RWPE1 (cell line): ENCODE measurements around the gene MSI1.

ENCODE experiments used
- CTCF ChIA-PET: fragments of 350-600 bp; sonication (Branson Sonifier 250); formaldehyde crosslinking; extraction: SDS; loops from one replicate; lab custom pipeline; 2021; lab: Yijun Ruan, JAX
- POLR2A ChIA-PET: fragments of 400-600 bp; formaldehyde crosslinking; extraction: SDS; loops from one replicate; lab custom pipeline; 2020; ENCODE audit warnings: antibody characterized with exemption; ENCODE audit not compliant: low non-redundant PET; lab: Yijun Ruan, JAX
- DNase-seq: peaks from one replicate; pipeline ENCODE4 v3.0.0; 2012; ENCODE audit warnings: low spot score
- H3K27ac ChIP-seq: fragments of 450-650 bp; 2 replicates; pipeline ENCODE4 v1.5.1; 2017
- CTCF ChIP-seq: fragments of 450-650 bp; conservative IDR thresholded peaks from 2 replicates; pipeline ENCODE4 v1.5.1; 2017; ENCODE audit warnings: low read depth, mild to moderate bottlenecking

MSI1 gene

GRCh38 chr12:120373683-120374082, 4.7 kb upstream of the MSI1 start:
- DNase-seq = no peak
- no peak overlapping the region for H3K27ac ChIP-seq
- TF ChIP-seq CTCF = no peak
- ChIA-PET POLR2A (no interaction called here), CTCF (interaction anchor here (0.7 kb wide), 1 partner anchor 25 kb away, joined by 3 read pairs; no protein-coding TSS in a partner anchor)

- DNase-seq = no peak
- TF ChIP-seq CTCF = no peak
- H3K27ac ChIP-seq = no peak overlapping the region
- POLR2A ChIA-PET = no interaction called here
- CTCF ChIA-PET = interaction anchor here (0.6 kb wide), 2 partner anchors 40 to 134 kb away, joined by 3 to 5 read pairs; no protein-coding TSS in a partner anchor
Measured at GRCh38 chr12:120370343-120371243, 1.6 kb upstream of the MSI1 start.

GRCh38 chr12:120369603-120370342, 809 bp upstream of the MSI1 start:
- POLR2A ChIA-PET = no interaction called here
- CTCF ChIA-PET = interaction anchor here (0.6 kb wide), 1 partner anchor 133 kb away, joined by 5 read pairs; no protein-coding TSS in a partner anchor
- no peak for TF ChIP-seq CTCF
- DNase-seq = no peak
- H3K27ac ChIP-seq = no peak overlapping the region

- CTCF ChIA-PET = interaction anchor here (0.7 to 1.6 kb wide), 3 partner anchors 11 to 139 kb away, joined by 4 to 6 read pairs (median 5); no protein-coding TSS in a partner anchor
- DNase-seq = no peak
- no peak for TF ChIP-seq CTCF
- POLR2A ChIA-PET = no interaction called here
- no peak overlapping the region for H3K27ac ChIP-seq
Measured at GRCh38 chr12:120367924-120368788, 808 bp downstream of the MSI1 start.

GRCh38 chr12:120367233-120367923, 1.6 kb downstream of the MSI1 start:
- no peak for TF ChIP-seq CTCF
- H3K27ac ChIP-seq = no peak overlapping the region
- POLR2A ChIA-PET = no interaction called here
- CTCF ChIA-PET = interaction anchor here (0.6 to 1.6 kb wide), 8 partner anchors 7 to 139 kb away, joined by 3 to 8 read pairs (median 4); partner anchors contain the start of gene SIRT4
- no peak for DNase-seq
